Measurements from ENCODE around the gene ZBTB1. TPM values are rescaled to one million over a fixed set of nuclear protein-coding genes. Genes with fewer than 3 reads are reported as not detected.

The ZBTB1 gene
- total and polyA plus RNA-seq, 10 of the 15 experiments (the other 5 are each of a cell fraction or from before 2014, with no cell fraction given): 12.3 to 127 (median 40.0) TPM

DNA sequence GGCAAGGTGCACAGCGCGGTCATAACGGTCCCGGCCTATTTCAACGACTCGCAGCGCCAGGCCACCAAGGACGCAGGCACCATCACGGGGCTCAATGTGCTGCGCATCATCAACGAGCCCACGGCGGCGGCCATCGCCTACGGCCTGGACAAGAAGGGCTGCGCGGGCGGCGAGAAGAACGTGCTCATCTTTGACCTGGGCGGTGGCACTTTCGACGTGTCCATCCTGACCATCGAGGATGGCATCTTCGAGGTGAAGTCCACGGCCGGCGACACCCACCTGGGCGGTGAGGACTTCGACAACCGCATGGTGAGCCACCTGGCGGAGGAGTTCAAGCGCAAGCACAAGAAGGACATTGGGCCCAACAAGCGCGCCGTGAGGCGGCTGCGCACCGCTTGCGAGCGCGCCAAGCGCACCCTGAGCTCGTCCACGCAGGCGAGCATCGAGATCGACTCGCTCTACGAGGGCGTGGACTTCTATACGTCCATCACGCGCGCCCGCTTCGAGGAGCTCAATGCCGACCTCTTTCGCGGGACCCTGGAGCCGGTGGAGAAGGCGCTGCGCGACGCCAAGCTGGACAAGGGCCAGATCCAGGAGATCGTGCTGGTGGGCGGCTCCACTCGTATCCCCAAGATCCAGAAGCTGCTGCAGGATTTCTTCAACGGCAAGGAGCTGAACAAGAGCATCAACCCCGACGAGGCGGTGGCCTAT lies 36.8 kb downstream of the ZBTB1 start:
- peaks cover 6 to 9% of the 10 kb centered on the region in 2 experiments for H3K27me3 ChIP-seq (replicated peaks in 1 of 2; ENCODE audit: control insufficient read depth in 2 of 2, insufficient read depth in 2 of 2, low read length in 1 of 2)
- H3K79me2 ChIP-seq (ENCODE audit: control insufficient read depth, insufficient read depth, low read length): no peaks in the 10 kb centered on the region
- WGBS (ENCODE audit: insufficient coverage, insufficient replicate concordance, low lambda C conversion rate, missing lambda C conversion rate): 93% methylated on average over 73 of the region's 73 CpGs
- no peak overlapping the region for H2AFZ ChIP-seq (ENCODE audit: control insufficient read depth, low read depth, low read length)
- H4K20me1 ChIP-seq (ENCODE audit: control insufficient read depth, insufficient read depth): no peaks in the 10 kb centered on the region
- POLR2A ChIA-PET: no interaction called here
- H3K27ac ChIP-seq (ENCODE audit: control insufficient read depth, insufficient read depth): no peak overlapping the region
- H3K4me2 ChIP-seq (ENCODE audit: control insufficient read depth, insufficient read depth): peak overlapping the region; percentile 26; the same call in 1 of the 2 replicates
- FAIRE-seq (no peak), ATAC-seq (no peak), DNase-seq (ENCODE audit: low read depth, low spot score) (no peak)
- peaks cover 15% of the 10 kb centered on the region; the same call in 2 of the 3 replicates for H3K9me3 ChIP-seq (replicated peaks; ENCODE audit: control insufficient read depth, insufficient read depth, low read length)
- no TSS peak for BruUV-seq (replicated peaks)
- CTCF ChIA-PET: no interaction called here
- in situ Hi-C loops (cut with MboI) (no loop called here), intact Hi-C loops (cut with micrococcal nuclease; ENCODE audit: unreplicated experiment) (loop anchor here (2.0 to 5.0 kb wide), 3 partner anchors 37 to 221 kb away; partner anchors contain the start of gene ZBTB1)
- no peak overlapping the region for H3K4me3 ChIP-seq
- peaks cover 4% of the 10 kb centered on the region; the same call in 1 of the 2 replicates for H3K4me1 ChIP-seq (ENCODE audit: control insufficient read depth, insufficient read depth, low read length)
- RAD21 ChIA-PET (ENCODE audit: unreplicated experiment): no interaction called here
- H3K9ac ChIP-seq (ENCODE audit: control insufficient read depth, insufficient read depth, low read length): no peak overlapping the region
- H3K36me3 ChIP-seq (ENCODE audit: control insufficient read depth in 2 of 2, insufficient read depth in 2 of 2, low read length in 1 of 2): no peaks in the 10 kb centered on the region
- SMC1A ChIA-PET (ENCODE audit: uncharacterized antibody, unreplicated experiment): no interaction called here
- TF ChIP-seq, protein P1, sequence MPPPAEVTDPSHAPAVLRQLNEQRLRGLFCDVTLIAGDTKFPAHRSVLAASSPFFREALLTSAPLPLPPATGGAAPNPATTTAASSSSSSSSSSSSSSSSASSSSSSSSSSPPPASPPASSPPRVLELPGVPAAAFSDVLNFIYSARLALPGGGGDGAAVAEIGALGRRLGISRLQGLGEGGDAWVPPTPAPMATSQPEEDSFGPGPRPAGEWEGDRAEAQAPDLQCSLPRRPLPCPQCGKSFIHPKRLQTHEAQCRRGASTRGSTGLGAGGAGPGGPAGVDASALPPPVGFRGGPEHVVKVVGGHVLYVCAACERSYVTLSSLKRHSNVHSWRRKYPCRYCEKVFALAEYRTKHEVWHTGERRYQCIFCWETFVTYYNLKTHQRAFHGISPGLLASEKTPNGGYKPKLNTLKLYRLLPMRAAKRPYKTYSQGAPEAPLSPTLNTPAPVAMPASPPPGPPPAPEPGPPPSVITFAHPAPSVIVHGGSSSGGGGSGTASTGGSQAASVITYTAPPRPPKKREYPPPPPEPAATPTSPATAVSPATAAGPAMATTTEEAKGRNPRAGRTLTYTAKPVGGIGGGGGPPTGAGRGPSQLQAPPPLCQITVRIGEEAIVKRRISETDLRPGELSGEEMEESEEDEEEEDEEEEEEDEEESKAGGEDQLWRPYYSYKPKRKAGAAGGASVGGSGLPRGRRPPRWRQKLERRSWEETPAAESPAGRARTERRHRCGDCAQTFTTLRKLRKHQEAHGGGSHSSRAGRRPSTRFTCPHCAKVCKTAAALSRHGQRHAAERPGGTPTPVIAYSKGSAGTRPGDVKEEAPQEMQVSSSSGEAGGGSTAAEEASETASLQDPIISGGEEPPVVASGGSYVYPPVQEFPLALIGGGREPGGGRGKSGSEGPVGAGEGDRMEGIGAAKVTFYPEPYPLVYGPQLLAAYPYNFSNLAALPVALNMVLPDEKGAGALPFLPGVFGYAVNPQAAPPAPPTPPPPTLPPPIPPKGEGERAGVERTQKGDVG (CRISPR knock-in tag; IDR thresholded peaks at IDR 0.05): no peak
- TF ChIP-seq ZNF217 (IDR thresholded peaks at IDR 0.05) (no peak), RAD21 (IDR thresholded peaks at IDR 0.05; ENCODE audit: insufficient read depth, low read depth, low read length) (no peak), ETV6 (conservative IDR thresholded peaks at IDR 0.05 in 1 of 2, IDR thresholded peaks at IDR 0.05 in 1 of 2; ENCODE audit: borderline replicate concordance in 1 of 2, low read depth in 1 of 2) (no peak), BMI1 (IDR thresholded peaks at IDR 0.05; ENCODE audit: borderline replicate concordance) (no peak), TARDBP (IDR thresholded peaks at IDR 0.05; ENCODE audit: borderline replicate concordance) (no peak), RBBP5 (conservative IDR thresholded peaks at IDR 0.05) (no peak), HDAC6 (IDR thresholded peaks at IDR 0.05; ENCODE audit: unreplicated experiment) (no peak)
- TF ChIP-seq, protein P2, sequence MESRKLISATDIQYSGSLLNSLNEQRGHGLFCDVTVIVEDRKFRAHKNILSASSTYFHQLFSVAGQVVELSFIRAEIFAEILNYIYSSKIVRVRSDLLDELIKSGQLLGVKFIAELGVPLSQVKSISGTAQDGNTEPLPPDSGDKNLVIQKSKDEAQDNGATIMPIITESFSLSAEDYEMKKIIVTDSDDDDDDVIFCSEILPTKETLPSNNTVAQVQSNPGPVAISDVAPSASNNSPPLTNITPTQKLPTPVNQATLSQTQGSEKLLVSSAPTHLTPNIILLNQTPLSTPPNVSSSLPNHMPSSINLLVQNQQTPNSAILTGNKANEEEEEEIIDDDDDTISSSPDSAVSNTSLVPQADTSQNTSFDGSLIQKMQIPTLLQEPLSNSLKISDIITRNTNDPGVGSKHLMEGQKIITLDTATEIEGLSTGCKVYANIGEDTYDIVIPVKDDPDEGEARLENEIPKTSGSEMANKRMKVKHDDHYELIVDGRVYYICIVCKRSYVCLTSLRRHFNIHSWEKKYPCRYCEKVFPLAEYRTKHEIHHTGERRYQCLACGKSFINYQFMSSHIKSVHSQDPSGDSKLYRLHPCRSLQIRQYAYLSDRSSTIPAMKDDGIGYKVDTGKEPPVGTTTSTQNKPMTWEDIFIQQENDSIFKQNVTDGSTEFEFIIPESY (IDR thresholded peaks at IDR 0.05): no peak
- TF ChIP-seq, protein P3, sequence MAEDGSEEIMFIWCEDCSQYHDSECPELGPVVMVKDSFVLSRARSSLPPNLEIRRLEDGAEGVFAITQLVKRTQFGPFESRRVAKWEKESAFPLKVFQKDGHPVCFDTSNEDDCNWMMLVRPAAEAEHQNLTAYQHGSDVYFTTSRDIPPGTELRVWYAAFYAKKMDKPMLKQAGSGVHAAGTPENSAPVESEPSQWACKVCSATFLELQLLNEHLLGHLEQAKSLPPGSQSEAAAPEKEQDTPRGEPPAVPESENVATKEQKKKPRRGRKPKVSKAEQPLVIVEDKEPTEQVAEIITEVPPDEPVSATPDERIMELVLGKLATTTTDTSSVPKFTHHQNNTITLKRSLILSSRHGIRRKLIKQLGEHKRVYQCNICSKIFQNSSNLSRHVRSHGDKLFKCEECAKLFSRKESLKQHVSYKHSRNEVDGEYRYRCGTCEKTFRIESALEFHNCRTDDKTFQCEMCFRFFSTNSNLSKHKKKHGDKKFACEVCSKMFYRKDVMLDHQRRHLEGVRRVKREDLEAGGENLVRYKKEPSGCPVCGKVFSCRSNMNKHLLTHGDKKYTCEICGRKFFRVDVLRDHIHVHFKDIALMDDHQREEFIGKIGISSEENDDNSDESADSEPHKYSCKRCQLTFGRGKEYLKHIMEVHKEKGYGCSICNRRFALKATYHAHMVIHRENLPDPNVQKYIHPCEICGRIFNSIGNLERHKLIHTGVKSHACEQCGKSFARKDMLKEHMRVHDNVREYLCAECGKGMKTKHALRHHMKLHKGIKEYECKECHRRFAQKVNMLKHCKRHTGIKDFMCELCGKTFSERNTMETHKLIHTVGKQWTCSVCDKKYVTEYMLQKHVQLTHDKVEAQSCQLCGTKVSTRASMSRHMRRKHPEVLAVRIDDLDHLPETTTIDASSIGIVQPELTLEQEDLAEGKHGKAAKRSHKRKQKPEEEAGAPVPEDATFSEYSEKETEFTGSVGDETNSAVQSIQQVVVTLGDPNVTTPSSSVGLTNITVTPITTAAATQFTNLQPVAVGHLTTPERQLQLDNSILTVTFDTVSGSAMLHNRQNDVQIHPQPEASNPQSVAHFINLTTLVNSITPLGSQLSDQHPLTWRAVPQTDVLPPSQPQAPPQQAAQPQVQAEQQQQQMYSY (CRISPR knock-in tag; IDR thresholded peaks at IDR 0.05): no peak
- TF ChIP-seq, protein P4, sequence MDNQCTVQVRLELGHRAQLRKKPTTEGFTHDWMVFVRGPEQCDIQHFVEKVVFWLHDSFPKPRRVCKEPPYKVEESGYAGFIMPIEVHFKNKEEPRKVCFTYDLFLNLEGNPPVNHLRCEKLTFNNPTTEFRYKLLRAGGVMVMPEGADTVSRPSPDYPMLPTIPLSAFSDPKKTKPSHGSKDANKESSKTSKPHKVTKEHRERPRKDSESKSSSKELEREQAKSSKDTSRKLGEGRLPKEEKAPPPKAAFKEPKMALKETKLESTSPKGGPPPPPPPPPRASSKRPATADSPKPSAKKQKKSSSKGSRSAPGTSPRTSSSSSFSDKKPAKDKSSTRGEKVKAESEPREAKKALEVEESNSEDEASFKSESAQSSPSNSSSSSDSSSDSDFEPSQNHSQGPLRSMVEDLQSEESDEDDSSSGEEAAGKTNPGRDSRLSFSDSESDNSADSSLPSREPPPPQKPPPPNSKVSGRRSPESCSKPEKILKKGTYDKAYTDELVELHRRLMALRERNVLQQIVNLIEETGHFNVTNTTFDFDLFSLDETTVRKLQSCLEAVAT (IDR thresholded peaks at IDR 0.05): no peak

All from GM12878 (cell line).